ENCODE measurements around the gene BRMS1. TPM values are rescaled to one million over a fixed set of nuclear protein-coding genes. Genes with fewer than 3 reads are reported as not detected.

BRMS1 gene
- total RNA-seq, 1 experiment from 2014 or later, result 48.1 TPM

GRCh38 chr11:66367561-66368312 lies 22.8 kb upstream of the BRMS1 start:
- Mint-ChIP-seq H3K36me3 (ENCODE audit: insufficient read depth, unreplicated experiment) (peaks cover 76% of the 10 kb centered on the region), H3K4me3 (ENCODE audit: low read depth, unreplicated experiment) (no peak overlapping the region), H3K27me3 (ENCODE audit: unreplicated experiment) (no peaks in the 10 kb centered on the region), H3K9me3 (ENCODE audit: low read depth, unreplicated experiment) (no peaks in the 10 kb centered on the region), H3K4me1 (ENCODE audit: low read depth, unreplicated experiment) (peaks cover 12% of the 10 kb centered on the region), H3K27ac (ENCODE audit: unreplicated experiment) (peak overlapping the region; percentile 35)
- CTCF ChIA-PET, result no interaction called here
- TF ChIP-seq CTCF (IDR thresholded peaks at IDR 0.05; ENCODE audit: unreplicated experiment), result no peak
- no TSS peak for BruUV-seq (replicated peaks)
- DNase-seq, result no peak
- intact Hi-C loops (cut with micrococcal nuclease; ENCODE audit: unreplicated experiment), result no loop called here

- CTCF ChIA-PET, result no interaction called here
- no peaks in the 10 kb centered on the region for H3K27me3 Mint-ChIP-seq (ENCODE audit: unreplicated experiment)
- DNase-seq, result no peak
- H3K27ac Mint-ChIP-seq (ENCODE audit: unreplicated experiment), result no peak overlapping the region
- BruUV-seq (replicated peaks), result no TSS peak
- intact Hi-C loops (cut with micrococcal nuclease; ENCODE audit: unreplicated experiment), result no loop called here
- TF ChIP-seq CTCF (IDR thresholded peaks at IDR 0.05; ENCODE audit: unreplicated experiment), result no peak
- peaks cover 12% of the 10 kb centered on the region for H3K4me1 Mint-ChIP-seq (ENCODE audit: low read depth, unreplicated experiment)
- no peak overlapping the region for H3K4me3 Mint-ChIP-seq (ENCODE audit: low read depth, unreplicated experiment)
- peaks cover 79% of the 10 kb centered on the region for H3K36me3 Mint-ChIP-seq (ENCODE audit: insufficient read depth, unreplicated experiment)
- no peaks in the 10 kb centered on the region for H3K9me3 Mint-ChIP-seq (ENCODE audit: low read depth, unreplicated experiment)
Observed at GRCh38 chr11:66366844-66367477, 22.1 kb upstream of the BRMS1 start.

GRCh38 chr11:66365711-66366619 lies 21.1 kb upstream of the BRMS1 start:
- H3K9me3 Mint-ChIP-seq (ENCODE audit: low read depth, unreplicated experiment), result no peaks in the 10 kb centered on the region
- intact Hi-C loops (cut with micrococcal nuclease; ENCODE audit: unreplicated experiment), result no loop called here
- no peaks in the 10 kb centered on the region for H3K27me3 Mint-ChIP-seq (ENCODE audit: unreplicated experiment)
- H3K4me1 Mint-ChIP-seq (ENCODE audit: low read depth, unreplicated experiment), result peaks cover 12% of the 10 kb centered on the region
- no peak overlapping the region for H3K27ac Mint-ChIP-seq (ENCODE audit: unreplicated experiment)
- H3K4me3 Mint-ChIP-seq (ENCODE audit: low read depth, unreplicated experiment), result no peak overlapping the region
- CTCF ChIA-PET, result interaction anchor here (0.6 kb wide), 1 partner anchor 114 kb away, joined by 3 read pairs; the partner anchor contains the start of gene DPP3
- TF ChIP-seq CTCF (IDR thresholded peaks at IDR 0.05; ENCODE audit: unreplicated experiment), result no peak
- no peak for DNase-seq
- peaks cover 79% of the 10 kb centered on the region for H3K36me3 Mint-ChIP-seq (ENCODE audit: insufficient read depth, unreplicated experiment)
- no TSS peak for BruUV-seq (replicated peaks)

- no peak for DNase-seq
- H3K4me3 Mint-ChIP-seq (ENCODE audit: low read depth, unreplicated experiment), result no peak overlapping the region
- no TSS peak for BruUV-seq (replicated peaks)
- TF ChIP-seq CTCF (IDR thresholded peaks at IDR 0.05; ENCODE audit: unreplicated experiment), result no peak
- no peaks in the 10 kb centered on the region for H3K27me3 Mint-ChIP-seq (ENCODE audit: unreplicated experiment)
- CTCF ChIA-PET, result no interaction called here
- no peak overlapping the region for H3K27ac Mint-ChIP-seq (ENCODE audit: unreplicated experiment)
- peaks cover 8% of the 10 kb centered on the region for H3K4me1 Mint-ChIP-seq (ENCODE audit: low read depth, unreplicated experiment)
- intact Hi-C loops (cut with micrococcal nuclease; ENCODE audit: unreplicated experiment), result no loop called here
- H3K36me3 Mint-ChIP-seq (ENCODE audit: insufficient read depth, unreplicated experiment), result peaks cover 79% of the 10 kb centered on the region
- H3K9me3 Mint-ChIP-seq (ENCODE audit: low read depth, unreplicated experiment), result no peaks in the 10 kb centered on the region
Observed at GRCh38 chr11:66365166-66365565, 20.3 kb upstream of the BRMS1 start.

All from Calu3 (cell line).